Measurements from ENCODE around the gene IL3. TPM values are rescaled to one million over a fixed set of nuclear protein-coding genes. Genes with fewer than 3 reads are reported as not detected.

IL3 gene
- total RNA-seq, 1 experiment from 2014 or later, result not detected

DNA sequence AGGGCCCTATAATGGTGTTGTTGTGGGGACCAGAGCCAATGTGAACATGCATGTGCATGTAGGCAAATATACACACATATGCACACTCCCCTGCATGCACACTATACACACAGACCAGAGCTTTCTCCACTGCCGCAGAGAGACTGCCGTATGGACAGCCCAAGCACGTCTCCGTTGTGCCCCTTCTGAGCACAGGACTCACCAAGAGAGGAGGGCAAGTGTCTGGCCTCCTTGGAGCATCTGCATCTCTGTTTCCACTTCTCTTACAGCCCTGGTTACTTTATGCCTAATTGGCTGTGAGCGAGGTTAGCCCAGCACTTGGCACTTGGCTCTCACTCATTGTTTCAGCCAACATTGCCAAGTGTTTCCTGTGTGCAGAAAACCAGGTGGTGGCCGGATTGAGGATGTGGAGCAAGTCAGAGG is 43.5 kb downstream of the IL3 start (continued):
- TF ChIP-seq, protein P1, sequence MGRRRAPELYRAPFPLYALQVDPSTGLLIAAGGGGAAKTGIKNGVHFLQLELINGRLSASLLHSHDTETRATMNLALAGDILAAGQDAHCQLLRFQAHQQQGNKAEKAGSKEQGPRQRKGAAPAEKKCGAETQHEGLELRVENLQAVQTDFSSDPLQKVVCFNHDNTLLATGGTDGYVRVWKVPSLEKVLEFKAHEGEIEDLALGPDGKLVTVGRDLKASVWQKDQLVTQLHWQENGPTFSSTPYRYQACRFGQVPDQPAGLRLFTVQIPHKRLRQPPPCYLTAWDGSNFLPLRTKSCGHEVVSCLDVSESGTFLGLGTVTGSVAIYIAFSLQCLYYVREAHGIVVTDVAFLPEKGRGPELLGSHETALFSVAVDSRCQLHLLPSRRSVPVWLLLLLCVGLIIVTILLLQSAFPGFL (CRISPR knock-in tag; IDR thresholded peaks at IDR 0.05; ENCODE audit: borderline replicate concordance), result no peak
- TF ChIP-seq NFATC4 (CRISPR knock-in tag; IDR thresholded peaks at IDR 0.05) (no peak), MLX (CRISPR knock-in tag; IDR thresholded peaks at IDR 0.05) (no peak)

GRCh38 chr5:132104556-132104955 is 44.1 kb downstream of the IL3 start:
- H3K4me3 Mint-ChIP-seq, result no peak overlapping the region
- TF ChIP-seq, protein P1 (CRISPR knock-in tag; IDR thresholded peaks at IDR 0.05; ENCODE audit: borderline replicate concordance), result no peak
- TF ChIP-seq, protein P2, sequence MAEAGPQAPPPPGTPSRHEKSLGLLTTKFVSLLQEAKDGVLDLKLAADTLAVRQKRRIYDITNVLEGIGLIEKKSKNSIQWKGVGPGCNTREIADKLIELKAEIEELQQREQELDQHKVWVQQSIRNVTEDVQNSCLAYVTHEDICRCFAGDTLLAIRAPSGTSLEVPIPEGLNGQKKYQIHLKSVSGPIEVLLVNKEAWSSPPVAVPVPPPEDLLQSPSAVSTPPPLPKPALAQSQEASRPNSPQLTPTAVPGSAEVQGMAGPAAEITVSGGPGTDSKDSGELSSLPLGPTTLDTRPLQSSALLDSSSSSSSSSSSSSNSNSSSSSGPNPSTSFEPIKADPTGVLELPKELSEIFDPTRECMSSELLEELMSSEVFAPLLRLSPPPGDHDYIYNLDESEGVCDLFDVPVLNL (CRISPR knock-in tag; IDR thresholded peaks at IDR 0.05; ENCODE audit: borderline replicate concordance, low read depth), result no peak
- no peak for TF ChIP-seq NFYB (CRISPR knock-in tag; conservative IDR thresholded peaks at IDR 0.05; ENCODE audit: low read depth)
- no peak for TF ChIP-seq RELA (CRISPR knock-in tag; IDR thresholded peaks at IDR 0.05; ENCODE audit: borderline replicate concordance)
- no peak for TF ChIP-seq NR3C1 (CRISPR knock-in tag; conservative IDR thresholded peaks at IDR 0.05; ENCODE audit: low read depth)
- DNase-seq (ENCODE audit: low spot score), result no peak
- no peaks in the 10 kb centered on the region; the same call in 1 of the 2 replicates for H3K27me3 Mint-ChIP-seq (ENCODE audit: low read depth)
- POLR2A ChIA-PET, result no interaction called here
- CTCF ChIA-PET, result interaction anchor here (0.6 kb wide), 2 partner anchors 11 to 392 kb away, joined by 3 to 6 read pairs; no protein-coding TSS in a partner anchor
- no peaks in the 10 kb centered on the region for H3K4me1 Mint-ChIP-seq
- H3K27ac Mint-ChIP-seq, result no peak overlapping the region
- no peaks in the 10 kb centered on the region for H3K36me3 Mint-ChIP-seq
- no peaks in the 10 kb centered on the region for H3K9me3 Mint-ChIP-seq
- ATAC-seq, result no peak

GRCh38 chr5:132105688-132106087 is 45.2 kb downstream of the IL3 start:
- H3K4me3 Mint-ChIP-seq, result no peak overlapping the region
- TF ChIP-seq ZNF671 (CRISPR knock-in tag; IDR thresholded peaks at IDR 0.05) (no peak), GRHL2 (CRISPR knock-in tag; IDR thresholded peaks at IDR 0.05; ENCODE audit: insufficient replicate concordance, severe bottlenecking) (no peak), NFE2L1 (CRISPR knock-in tag; IDR thresholded peaks at IDR 0.05) (no peak), ZNF121 (CRISPR knock-in tag; IDR thresholded peaks at IDR 0.05) (no peak), EMX1 (CRISPR knock-in tag; IDR thresholded peaks at IDR 0.05) (no peak), RELA (CRISPR knock-in tag; IDR thresholded peaks at IDR 0.05; ENCODE audit: borderline replicate concordance) (no peak), ZNF532 (CRISPR knock-in tag; IDR thresholded peaks at IDR 0.05; ENCODE audit: borderline replicate concordance) (no peak)
- TF ChIP-seq, protein P3, sequence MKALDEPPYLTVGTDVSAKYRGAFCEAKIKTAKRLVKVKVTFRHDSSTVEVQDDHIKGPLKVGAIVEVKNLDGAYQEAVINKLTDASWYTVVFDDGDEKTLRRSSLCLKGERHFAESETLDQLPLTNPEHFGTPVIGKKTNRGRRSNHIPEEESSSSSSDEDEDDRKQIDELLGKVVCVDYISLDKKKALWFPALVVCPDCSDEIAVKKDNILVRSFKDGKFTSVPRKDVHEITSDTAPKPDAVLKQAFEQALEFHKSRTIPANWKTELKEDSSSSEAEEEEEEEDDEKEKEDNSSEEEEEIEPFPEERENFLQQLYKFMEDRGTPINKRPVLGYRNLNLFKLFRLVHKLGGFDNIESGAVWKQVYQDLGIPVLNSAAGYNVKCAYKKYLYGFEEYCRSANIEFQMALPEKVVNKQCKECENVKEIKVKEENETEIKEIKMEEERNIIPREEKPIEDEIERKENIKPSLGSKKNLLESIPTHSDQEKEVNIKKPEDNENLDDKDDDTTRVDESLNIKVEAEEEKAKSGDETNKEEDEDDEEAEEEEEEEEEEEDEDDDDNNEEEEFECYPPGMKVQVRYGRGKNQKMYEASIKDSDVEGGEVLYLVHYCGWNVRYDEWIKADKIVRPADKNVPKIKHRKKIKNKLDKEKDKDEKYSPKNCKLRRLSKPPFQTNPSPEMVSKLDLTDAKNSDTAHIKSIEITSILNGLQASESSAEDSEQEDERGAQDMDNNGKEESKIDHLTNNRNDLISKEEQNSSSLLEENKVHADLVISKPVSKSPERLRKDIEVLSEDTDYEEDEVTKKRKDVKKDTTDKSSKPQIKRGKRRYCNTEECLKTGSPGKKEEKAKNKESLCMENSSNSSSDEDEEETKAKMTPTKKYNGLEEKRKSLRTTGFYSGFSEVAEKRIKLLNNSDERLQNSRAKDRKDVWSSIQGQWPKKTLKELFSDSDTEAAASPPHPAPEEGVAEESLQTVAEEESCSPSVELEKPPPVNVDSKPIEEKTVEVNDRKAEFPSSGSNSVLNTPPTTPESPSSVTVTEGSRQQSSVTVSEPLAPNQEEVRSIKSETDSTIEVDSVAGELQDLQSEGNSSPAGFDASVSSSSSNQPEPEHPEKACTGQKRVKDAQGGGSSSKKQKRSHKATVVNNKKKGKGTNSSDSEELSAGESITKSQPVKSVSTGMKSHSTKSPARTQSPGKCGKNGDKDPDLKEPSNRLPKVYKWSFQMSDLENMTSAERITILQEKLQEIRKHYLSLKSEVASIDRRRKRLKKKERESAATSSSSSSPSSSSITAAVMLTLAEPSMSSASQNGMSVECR (CRISPR knock-in tag; IDR thresholded peaks at IDR 0.05; ENCODE audit: borderline replicate concordance), result no peak
- TF ChIP-seq, protein P4, sequence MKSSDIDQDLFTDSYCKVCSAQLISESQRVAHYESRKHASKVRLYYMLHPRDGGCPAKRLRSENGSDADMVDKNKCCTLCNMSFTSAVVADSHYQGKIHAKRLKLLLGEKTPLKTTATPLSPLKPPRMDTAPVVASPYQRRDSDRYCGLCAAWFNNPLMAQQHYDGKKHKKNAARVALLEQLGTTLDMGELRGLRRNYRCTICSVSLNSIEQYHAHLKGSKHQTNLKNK (CRISPR knock-in tag; IDR thresholded peaks at IDR 0.05), result no peak
- TF ChIP-seq, protein P5, sequence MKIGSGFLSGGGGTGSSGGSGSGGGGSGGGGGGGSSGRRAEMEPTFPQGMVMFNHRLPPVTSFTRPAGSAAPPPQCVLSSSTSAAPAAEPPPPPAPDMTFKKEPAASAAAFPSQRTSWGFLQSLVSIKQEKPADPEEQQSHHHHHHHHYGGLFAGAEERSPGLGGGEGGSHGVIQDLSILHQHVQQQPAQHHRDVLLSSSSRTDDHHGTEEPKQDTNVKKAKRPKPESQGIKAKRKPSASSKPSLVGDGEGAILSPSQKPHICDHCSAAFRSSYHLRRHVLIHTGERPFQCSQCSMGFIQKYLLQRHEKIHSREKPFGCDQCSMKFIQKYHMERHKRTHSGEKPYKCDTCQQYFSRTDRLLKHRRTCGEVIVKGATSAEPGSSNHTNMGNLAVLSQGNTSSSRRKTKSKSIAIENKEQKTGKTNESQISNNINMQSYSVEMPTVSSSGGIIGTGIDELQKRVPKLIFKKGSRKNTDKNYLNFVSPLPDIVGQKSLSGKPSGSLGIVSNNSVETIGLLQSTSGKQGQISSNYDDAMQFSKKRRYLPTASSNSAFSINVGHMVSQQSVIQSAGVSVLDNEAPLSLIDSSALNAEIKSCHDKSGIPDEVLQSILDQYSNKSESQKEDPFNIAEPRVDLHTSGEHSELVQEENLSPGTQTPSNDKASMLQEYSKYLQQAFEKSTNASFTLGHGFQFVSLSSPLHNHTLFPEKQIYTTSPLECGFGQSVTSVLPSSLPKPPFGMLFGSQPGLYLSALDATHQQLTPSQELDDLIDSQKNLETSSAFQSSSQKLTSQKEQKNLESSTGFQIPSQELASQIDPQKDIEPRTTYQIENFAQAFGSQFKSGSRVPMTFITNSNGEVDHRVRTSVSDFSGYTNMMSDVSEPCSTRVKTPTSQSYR (CRISPR knock-in tag; IDR thresholded peaks at IDR 0.05), result no peak
- POLR2A ChIA-PET, result no interaction called here
- no peaks in the 10 kb centered on the region for H3K4me1 Mint-ChIP-seq
- DNase-seq (ENCODE audit: low spot score) (no peak), ATAC-seq (no peak)
- no peak overlapping the region for H3K27ac Mint-ChIP-seq
- H3K36me3 Mint-ChIP-seq, result no peaks in the 10 kb centered on the region
- CTCF ChIA-PET, result no interaction called here
- H3K27me3 Mint-ChIP-seq (ENCODE audit: low read depth), result no peaks in the 10 kb centered on the region; the same call in 1 of the 2 replicates
- no peaks in the 10 kb centered on the region for H3K9me3 Mint-ChIP-seq

Data from WTC11 (cell line).